Endothelial cell (in vitro differentiated cells): ENCODE results near the gene ARMC5. TPM values are rescaled to one million over a fixed set of nuclear protein-coding genes. Genes with fewer than 3 reads are reported as not detected.

Experiments used
- DNase-seq: peaks from one replicate; pipeline ENCODE4 v3.0.0; 2021; ENCODE audit warnings: low spot score
- H3K27ac Mint-ChIP-seq: one replicate; pipeline ENCODE4 v1.8.0; 2021; ENCODE audit warnings: mixed read lengths, inconsistent platforms; ENCODE audit not compliant: unreplicated experiment
- H3K27me3 Mint-ChIP-seq: one replicate; pipeline ENCODE4 v1.8.0; 2021; ENCODE audit warnings: mild to moderate bottlenecking, moderate library complexity, mixed read lengths, inconsistent platforms; ENCODE audit not compliant: unreplicated experiment
- H3K36me3 Mint-ChIP-seq: one replicate; pipeline ENCODE4 v1.8.0; 2021; ENCODE audit warnings: mild to moderate bottlenecking, low read depth, mixed read lengths, inconsistent platforms; ENCODE audit not compliant: unreplicated experiment
- H3K4me1 Mint-ChIP-seq: one replicate; pipeline ENCODE4 v1.8.0; 2021; ENCODE audit warnings: mild to moderate bottlenecking, mixed read lengths, inconsistent platforms; ENCODE audit not compliant: unreplicated experiment
- H3K4me3 Mint-ChIP-seq: one replicate; pipeline ENCODE4 v1.8.0; 2021; ENCODE audit warnings: mild to moderate bottlenecking, mixed read lengths, inconsistent platforms; ENCODE audit not compliant: unreplicated experiment
- H3K9me3 Mint-ChIP-seq: one replicate; pipeline ENCODE4 v1.8.0; 2021; ENCODE audit warnings: mixed read lengths, inconsistent platforms; ENCODE audit not compliant: unreplicated experiment
- total RNA-seq: library from RNA; stranded (reverse); fragmentation: NEBNext Ultra II Directional; extraction: Animal tissue kit (Norgen Biotek cat#: 25700); gene quantifications from one replicate; pipeline ENCODE4 v1.2.1, GENCODE V29; 2021; ENCODE audit not compliant: unreplicated experiment
- TF ChIP-seq, protein P1 (sequence below): fragments of 200-600 bp; sonication (generic); IDR thresholded peaks from one replicate; pipeline ENCODE4 v1.5.0; 2021; ENCODE audit warnings: antibody characterized with exemption; ENCODE audit not compliant: unreplicated experiment

The ARMC5 gene
- total RNA-seq, 1 donor from 2014 or later: 15.9 TPM

- H3K27ac Mint-ChIP-seq: no peak overlapping the region
- TF ChIP-seq, protein P1, sequence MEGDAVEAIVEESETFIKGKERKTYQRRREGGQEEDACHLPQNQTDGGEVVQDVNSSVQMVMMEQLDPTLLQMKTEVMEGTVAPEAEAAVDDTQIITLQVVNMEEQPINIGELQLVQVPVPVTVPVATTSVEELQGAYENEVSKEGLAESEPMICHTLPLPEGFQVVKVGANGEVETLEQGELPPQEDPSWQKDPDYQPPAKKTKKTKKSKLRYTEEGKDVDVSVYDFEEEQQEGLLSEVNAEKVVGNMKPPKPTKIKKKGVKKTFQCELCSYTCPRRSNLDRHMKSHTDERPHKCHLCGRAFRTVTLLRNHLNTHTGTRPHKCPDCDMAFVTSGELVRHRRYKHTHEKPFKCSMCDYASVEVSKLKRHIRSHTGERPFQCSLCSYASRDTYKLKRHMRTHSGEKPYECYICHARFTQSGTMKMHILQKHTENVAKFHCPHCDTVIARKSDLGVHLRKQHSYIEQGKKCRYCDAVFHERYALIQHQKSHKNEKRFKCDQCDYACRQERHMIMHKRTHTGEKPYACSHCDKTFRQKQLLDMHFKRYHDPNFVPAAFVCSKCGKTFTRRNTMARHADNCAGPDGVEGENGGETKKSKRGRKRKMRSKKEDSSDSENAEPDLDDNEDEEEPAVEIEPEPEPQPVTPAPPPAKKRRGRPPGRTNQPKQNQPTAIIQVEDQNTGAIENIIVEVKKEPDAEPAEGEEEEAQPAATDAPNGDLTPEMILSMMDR: no peak
- H3K27me3 Mint-ChIP-seq: peaks cover 25% of the 10 kb centered on the region
- peaks cover 4% of the 10 kb centered on the region for H3K4me1 Mint-ChIP-seq
- H3K9me3 Mint-ChIP-seq: no peaks in the 10 kb centered on the region
- peak overlapping the region; percentile 21 for H3K4me3 Mint-ChIP-seq
- no peak for DNase-seq
- H3K36me3 Mint-ChIP-seq: peaks cover 3% of the 10 kb centered on the region
These were observed 25.3 kb downstream of the ARMC5 start for GRCh38 chr16:31484491-31485171.

DNA sequence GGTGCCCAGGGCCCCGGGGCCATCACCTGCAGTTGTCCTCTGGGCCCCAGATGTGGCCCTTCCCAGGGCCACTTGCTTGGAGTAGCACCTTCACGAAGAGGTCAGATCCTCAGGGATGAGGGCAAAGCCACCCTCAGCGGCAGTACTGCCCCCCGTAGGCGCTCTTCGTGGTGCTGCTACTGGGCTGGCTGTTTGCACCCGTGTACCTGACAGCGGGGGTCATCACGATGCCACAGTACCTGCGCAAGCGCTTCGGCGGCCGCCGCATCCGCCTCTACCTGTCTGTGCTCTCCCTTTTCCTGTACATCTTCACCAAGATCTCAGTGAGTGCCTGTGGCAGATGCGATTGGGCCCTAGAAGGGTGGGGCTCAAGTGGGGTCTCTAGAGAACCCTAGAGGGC, 26.3 kb downstream of the ARMC5 start:
- Mint-ChIP-seq H3K27me3 (peaks cover 29% of the 10 kb centered on the region), H3K4me1 (peaks cover 2% of the 10 kb centered on the region), H3K9me3 (no peaks in the 10 kb centered on the region), H3K27ac (no peak overlapping the region), H3K4me3 (no peak overlapping the region), H3K36me3 (peaks cover 6% of the 10 kb centered on the region)
- no peak for DNase-seq
- TF ChIP-seq, protein P1: no peak

- Mint-ChIP-seq H3K36me3 (peaks cover 10% of the 10 kb centered on the region), H3K9me3 (no peaks in the 10 kb centered on the region), H3K4me3 (no peak overlapping the region), H3K4me1 (no peaks in the 10 kb centered on the region), H3K27me3 (peaks cover 34% of the 10 kb centered on the region), H3K27ac (no peak overlapping the region)
- TF ChIP-seq, protein P1: no peak
- no peak for DNase-seq
These were observed 26.7 kb downstream of the ARMC5 start for GRCh38 chr16:31486045-31486444.

- peaks cover 32% of the 10 kb centered on the region for H3K27me3 Mint-ChIP-seq
- H3K4me3 Mint-ChIP-seq: no peak overlapping the region
- H3K4me1 Mint-ChIP-seq: no peaks in the 10 kb centered on the region
- no peaks in the 10 kb centered on the region for H3K9me3 Mint-ChIP-seq
- H3K27ac Mint-ChIP-seq: no peak overlapping the region
- peaks cover 13% of the 10 kb centered on the region for H3K36me3 Mint-ChIP-seq
- DNase-seq: no peak
- TF ChIP-seq, protein P1: no peak
These were observed 27.9 kb downstream of the ARMC5 start for GRCh38 chr16:31487071-31487719.
